SK-N-SH treated with all-trans-retinoic acid at 6 μM for 48 hours (cell line): ENCODE data around the gene ZKSCAN8.

Source experiments
- CREB5 ChIP-seq: fragments of 250-450 bp; sonication (Bioruptor Pico); IDR thresholded peaks from 2 replicates; pipeline ENCODE4 v1.5.1; 2020; ENCODE audit warnings: low read depth, mild to moderate bottlenecking, moderate library complexity
- CSRNP3 ChIP-seq: fragments of 250-450 bp; sonication (Bioruptor Pico); IDR thresholded peaks from 2 replicates; pipeline ENCODE4 v1.5.1; 2021; ENCODE audit warnings: mild to moderate bottlenecking, moderate library complexity
- ESRRG ChIP-seq: fragments of 250-450 bp; sonication (Bioruptor Pico); IDR thresholded peaks from 2 replicates; pipeline ENCODE4 v1.6.1; 2021; ENCODE audit warnings: mild to moderate bottlenecking
- ISL1 ChIP-seq: fragments of 250-450 bp; sonication (Bioruptor Pico); IDR thresholded peaks from 2 replicates; pipeline ENCODE4 v2.1.2; 2022; ENCODE audit warnings: mild to moderate bottlenecking, moderate library complexity
- OSR1 ChIP-seq: fragments of 250-450 bp; sonication (Bioruptor Pico); IDR thresholded peaks from 2 replicates; pipeline ENCODE4 v1.8.0; 2022; ENCODE audit warnings: moderate library complexity, mild to moderate bottlenecking, inconsistent platforms
- PATZ1 ChIP-seq: fragments of 250-450 bp; sonication (Bioruptor Pico); IDR thresholded peaks from 2 replicates; pipeline ENCODE4 v1.8.0; 2020; ENCODE audit warnings: mild to moderate bottlenecking, moderate library complexity, borderline replicate concordance
- POU6F1 ChIP-seq: fragments of 250-450 bp; sonication (Bioruptor Pico); IDR thresholded peaks from 2 replicates; pipeline ENCODE4 v1.8.0; 2021; ENCODE audit warnings: low read depth, mild to moderate bottlenecking, moderate library complexity, borderline replicate concordance
- PPARA ChIP-seq: fragments of 250-450 bp; sonication (Bioruptor Pico); IDR thresholded peaks from 2 replicates; pipeline ENCODE4 v1.5.0; 2020; ENCODE audit warnings: mild to moderate bottlenecking, borderline replicate concordance
- SNAI2 ChIP-seq: fragments of 250-450 bp; sonication (Bioruptor Pico); IDR thresholded peaks from 2 replicates; pipeline ENCODE4 v1.5.0; 2020; ENCODE audit warnings: mild to moderate bottlenecking, moderate library complexity
- TCF4 ChIP-seq: fragments of 250-450 bp; sonication (Bioruptor Pico); IDR thresholded peaks from 2 replicates; pipeline ENCODE4 v1.8.0; 2021; ENCODE audit warnings: mild to moderate bottlenecking, moderate library complexity, borderline replicate concordance
- TSHZ2 ChIP-seq: fragments of 250-450 bp; sonication (Bioruptor Pico); IDR thresholded peaks from 2 replicates; pipeline ENCODE4 v1.5.0; 2020; ENCODE audit warnings: mild to moderate bottlenecking, moderate library complexity
- ZFP3 ChIP-seq: fragments of 250-450 bp; sonication (Bioruptor Pico); IDR thresholded peaks from 2 replicates; pipeline ENCODE4 v1.5.0; 2020; ENCODE audit warnings: mild to moderate bottlenecking, moderate library complexity
- ZFP30 ChIP-seq: fragments of 450-650 bp; formaldehyde crosslinking; IDR thresholded peaks from 2 replicates; pipeline ENCODE4 v1.5.0; 2022; ENCODE audit warnings: mild to moderate bottlenecking, moderate library complexity
- ZNF70 ChIP-seq: fragments of 450-650 bp; formaldehyde crosslinking; IDR thresholded peaks from 2 replicates; pipeline ENCODE4 v1.5.0; 2020; ENCODE audit warnings: mild to moderate bottlenecking, moderate library complexity

GRCh38 chr6:28140616-28141015 lies 1.1 kb upstream of the ZKSCAN8 start:
- TF ChIP-seq OSR1 (CRISPR knock-in tag) (no peak), CSRNP3 (CRISPR knock-in tag) (no peak), ZFP3 (no peak), TCF4 (CRISPR knock-in tag) (no peak), ESRRG (CRISPR knock-in tag) (no peak), PATZ1 (CRISPR knock-in tag) (no peak), TSHZ2 (CRISPR knock-in tag) (no peak), ZNF70 (CRISPR knock-in tag) (no peak), ZFP30 (CRISPR knock-in tag) (no peak), ISL1 (no peak), POU6F1 (CRISPR knock-in tag) (no peak), SNAI2 (CRISPR knock-in tag) (no peak), CREB5 (no peak), PPARA (CRISPR knock-in tag) (no peak)
